ENCODE measurements around the gene IGF2.

GRCh38 chr11:2155511-2155910 lies 16.3 kb upstream of the IGF2 start:
- TF ChIP-seq POLR2A (IDR thresholded peaks at IDR 0.05) = no peak
- no peak for TF ChIP-seq CTCF (IDR thresholded peaks at IDR 0.05)

Data from esophagus squamous epithelium (tissue), 4 donors.